PC-9 (cell line): ENCODE results near the gene OSBPL10. TPM values are rescaled to one million over a fixed set of nuclear protein-coding genes. Genes with fewer than 3 reads are reported as not detected.

Source experiments
- BruUV-seq: library from RNA; stranded (reverse); fragments of 400-500 nt; replicated peaks from 2 replicates; lab custom pipeline; 2021; lab: Mats Ljungman, UMichigan
- CTCF ChIA-PET: fragments of 300-600 bp; sonication (Branson Sonifier 250); formaldehyde crosslinking; loops from one replicate; lab custom pipeline; 2022; ENCODE audit warnings: antibody characterized with exemption; lab: Charles Lee
- POLR2A ChIA-PET: fragments of 300-600 bp; sonication (Branson Sonifier 250); formaldehyde crosslinking; loops from one replicate; lab custom pipeline; 2022; ENCODE audit warnings: antibody characterized with exemption; ENCODE audit not compliant: unreplicated experiment; lab: Charles Lee
- DNase-seq, 2 experiments: peaks; one replicate each; pipeline versions ENCODE4 v3.0.0 to v3.0.0-alpha.2; 2015 to 2022; ENCODE audit warnings: mixed read lengths in 1 of 2
- H2AFZ ChIP-seq: fragments of 200-600 bp; sonication (generic); 2 replicates; pipeline ENCODE4 v1.8.1; 2017; ENCODE audit warnings: antibody characterized with exemption
- H3F3A ChIP-seq: fragments of 200-600 bp; sonication (generic); 2 replicates; pipeline ENCODE4 v1.8.1; 2017; ENCODE audit warnings: antibody characterized with exemption, mild to moderate bottlenecking, low read depth; ENCODE audit not compliant: insufficient read depth
- H3K27ac ChIP-seq: fragments of 200-600 bp; sonication (generic); 2 replicates; pipeline ENCODE4 v1.6.1; 2016; ENCODE audit warnings: mixed run types
- H3K27me3 ChIP-seq: fragments of 200-600 bp; sonication (generic); 2 replicates; pipeline ENCODE4 v1.6.1; 2016; ENCODE audit warnings: low read depth, mixed run types; ENCODE audit not compliant: insufficient read depth
- H3K36me3 ChIP-seq: fragments of 200-600 bp; sonication (generic); 2 replicates; pipeline ENCODE4 v1.6.1; 2016; ENCODE audit warnings: low read depth, mixed run types
- H3K4me1 ChIP-seq: fragments of 200-600 bp; sonication (generic); replicated peaks from 2 replicates; pipeline ENCODE4 v1.6.1; 2016; ENCODE audit warnings: mixed run types; ENCODE audit not compliant: insufficient read depth
- H3K4me2 ChIP-seq: fragments of 200-600 bp; sonication (generic); 2 replicates; pipeline ENCODE4 v1.6.1; 2017; ENCODE audit warnings: mixed run types
- H3K4me3 ChIP-seq: fragments of 200-600 bp; sonication (generic); 2 replicates; pipeline ENCODE4 v1.6.1; 2016; ENCODE audit warnings: mixed run types
- H3K79me2 ChIP-seq: fragments of 200-600 bp; sonication (generic); 2 replicates; pipeline ENCODE4 v1.6.1; 2017; ENCODE audit warnings: low read depth, mixed run types
- H3K9me2 ChIP-seq: fragments of 200-600 bp; sonication (generic); 2 replicates; pipeline ENCODE4 v1.8.1; 2017; ENCODE audit warnings: mild to moderate bottlenecking; ENCODE audit not compliant: insufficient read depth
- H3K9me3 ChIP-seq: fragments of 200-600 bp; sonication (generic); 2 replicates; pipeline ENCODE4 v1.8.1; 2016; ENCODE audit warnings: low read depth; ENCODE audit not compliant: insufficient read depth
- H4K20me1 ChIP-seq: fragments of 200-600 bp; sonication (generic); 2 replicates; pipeline ENCODE4 v1.8.1; 2017; ENCODE audit not compliant: insufficient read depth
- CTCF ChIP-seq: fragments of 200-600 bp; sonication (generic); conservative IDR thresholded peaks from 2 replicates; pipeline ENCODE4 v1.6.1; 2017; ENCODE audit warnings: mixed run types, antibody characterized with exemption, mild to moderate bottlenecking, moderate library complexity
- EZH2 ChIP-seq: fragments of 200-600 bp; sonication (generic); IDR thresholded peaks from 2 replicates; pipeline ENCODE4 v1.8.0; 2017; ENCODE audit warnings: antibody characterized with exemption, low read depth
- intact Hi-C: fragments of 100-400 bp; cut with micrococcal nuclease; formaldehyde crosslinking; loops from one replicate; pipeline ENCODE4 v1.10.0; 2022; ENCODE audit not compliant: unreplicated experiment
- total RNA-seq: library from RNA; stranded (reverse); gene quantifications from 2 replicates; pipeline ENCODE4 v1.2.3, GENCODE V29; 2021

The OSBPL10 gene
- total RNA-seq, 1 experiment from 2014 or later: 42.0 TPM

- no peaks in the 10 kb centered on the region for H3K9me3 ChIP-seq
- no TSS peak for BruUV-seq
- H4K20me1 ChIP-seq: no peaks in the 10 kb centered on the region
- CTCF ChIA-PET: no interaction called here
- H3K4me3 ChIP-seq: no peak overlapping the region
- DNase-seq: no peak
- POLR2A ChIA-PET: no interaction called here
- intact Hi-C loops: no loop called here
- no peak overlapping the region for H3K4me2 ChIP-seq
- H3K4me1 ChIP-seq: peaks cover 15% of the 10 kb centered on the region
- H3K9me2 ChIP-seq: no peaks in the 10 kb centered on the region
- no peak overlapping the region for H2AFZ ChIP-seq
- no peaks in the 10 kb centered on the region for H3K79me2 ChIP-seq
- peak overlapping the region; percentile 77 for H3K27ac ChIP-seq
- no peaks in the 10 kb centered on the region for H3K36me3 ChIP-seq
- TF ChIP-seq CTCF (no peak), EZH2 (no peak)
- peaks cover 12% of the 10 kb centered on the region for H3F3A ChIP-seq
- no peaks in the 10 kb centered on the region for H3K27me3 ChIP-seq
Measured at GRCh38 chr3:31667582-31667981, 313.5 kb downstream of the OSBPL10 start.

GRCh38 chr3:31664031-31664430, 317.0 kb downstream of the OSBPL10 start:
- H3K4me2 ChIP-seq: no peak overlapping the region
- H3K9me2 ChIP-seq: no peaks in the 10 kb centered on the region
- H3F3A ChIP-seq: peaks cover 12% of the 10 kb centered on the region
- H3K4me3 ChIP-seq: no peak overlapping the region
- no peaks in the 10 kb centered on the region for H3K27me3 ChIP-seq
- no peaks in the 10 kb centered on the region for H4K20me1 ChIP-seq
- no peak overlapping the region for H2AFZ ChIP-seq
- no peaks in the 10 kb centered on the region for H3K79me2 ChIP-seq
- H3K9me3 ChIP-seq: no peaks in the 10 kb centered on the region
- ChIA-PET CTCF (no interaction called here), POLR2A (no interaction called here)
- intact Hi-C loops: no loop called here
- no peak for DNase-seq
- TF ChIP-seq CTCF (no peak), EZH2 (no peak)
- H3K27ac ChIP-seq: no peak overlapping the region
- no peaks in the 10 kb centered on the region for H3K36me3 ChIP-seq
- BruUV-seq: no TSS peak
- peaks cover 14% of the 10 kb centered on the region for H3K4me1 ChIP-seq

GRCh38 chr3:31661993-31662670, 318.9 kb downstream of the OSBPL10 start:
- CTCF ChIA-PET: interaction anchor here (0.6 kb wide), 1 partner anchor 93 kb away, joined by 3 read pairs; no protein-coding TSS in a partner anchor

More at GRCh38 chr3:31661993-31662670, 318.9 kb downstream of the OSBPL10 start:
- Histone ChIP-seq H4K20me1 (no peaks in the 10 kb centered on the region), H3K4me2 (no peak overlapping the region), H3K27me3 (no peaks in the 10 kb centered on the region), H3K36me3 (no peaks in the 10 kb centered on the region), H3K9me3 (no peaks in the 10 kb centered on the region), H3K79me2 (no peaks in the 10 kb centered on the region), H3K27ac (no peak overlapping the region), H3K4me3 (no peak overlapping the region), H3F3A (no peaks in the 10 kb centered on the region), H3K9me2 (no peaks in the 10 kb centered on the region), H2AFZ (no peak overlapping the region), H3K4me1 (no peaks in the 10 kb centered on the region)
- POLR2A ChIA-PET: no interaction called here
- no TSS peak for BruUV-seq
- intact Hi-C loops: no loop called here
- TF ChIP-seq CTCF (no peak), EZH2 (no peak)
- no peak for DNase-seq
